OCI-LY7 (cell line): Measurements from ENCODE around the gene PCNA.

ENCODE experiments used
- EZH2phosphoT487 ChIP-seq: fragments of 200-600 bp; sonication (generic); IDR thresholded peaks from 2 replicates; pipeline ENCODE4 v1.6.1; 2018; ENCODE audit warnings: low read depth, borderline replicate concordance, mild to moderate bottlenecking, mixed run types, antibody characterized with exemption, low read length, moderate library complexity, mixed read lengths
- TF ChIP-seq, protein P1 (sequence below): fragments of 200-600 bp; sonication (generic); conservative IDR thresholded peaks from 2 replicates; pipeline ENCODE4 v1.5.1; 2014; ENCODE audit warnings: mild to moderate bottlenecking, antibody characterized with exemption, low read length, moderate library complexity, mixed read lengths

DNA sequence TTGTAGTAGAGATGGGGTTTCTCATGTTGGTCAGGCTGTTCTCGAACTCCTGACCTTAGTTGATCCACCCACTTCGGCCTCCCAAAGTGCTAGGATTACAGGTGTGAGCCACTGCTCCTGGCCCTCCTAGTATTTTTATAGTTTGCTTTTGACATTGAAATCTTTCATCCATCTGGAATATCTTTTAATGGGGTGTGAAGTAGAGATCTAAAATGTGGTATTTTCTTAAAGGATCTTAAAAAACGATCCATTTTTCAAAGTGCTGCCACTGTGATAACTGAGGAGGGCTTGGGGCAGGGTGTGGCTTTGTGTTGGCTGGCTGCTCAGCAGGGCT, 30.1 kb upstream of the PCNA start:
- TF ChIP-seq, protein P1, sequence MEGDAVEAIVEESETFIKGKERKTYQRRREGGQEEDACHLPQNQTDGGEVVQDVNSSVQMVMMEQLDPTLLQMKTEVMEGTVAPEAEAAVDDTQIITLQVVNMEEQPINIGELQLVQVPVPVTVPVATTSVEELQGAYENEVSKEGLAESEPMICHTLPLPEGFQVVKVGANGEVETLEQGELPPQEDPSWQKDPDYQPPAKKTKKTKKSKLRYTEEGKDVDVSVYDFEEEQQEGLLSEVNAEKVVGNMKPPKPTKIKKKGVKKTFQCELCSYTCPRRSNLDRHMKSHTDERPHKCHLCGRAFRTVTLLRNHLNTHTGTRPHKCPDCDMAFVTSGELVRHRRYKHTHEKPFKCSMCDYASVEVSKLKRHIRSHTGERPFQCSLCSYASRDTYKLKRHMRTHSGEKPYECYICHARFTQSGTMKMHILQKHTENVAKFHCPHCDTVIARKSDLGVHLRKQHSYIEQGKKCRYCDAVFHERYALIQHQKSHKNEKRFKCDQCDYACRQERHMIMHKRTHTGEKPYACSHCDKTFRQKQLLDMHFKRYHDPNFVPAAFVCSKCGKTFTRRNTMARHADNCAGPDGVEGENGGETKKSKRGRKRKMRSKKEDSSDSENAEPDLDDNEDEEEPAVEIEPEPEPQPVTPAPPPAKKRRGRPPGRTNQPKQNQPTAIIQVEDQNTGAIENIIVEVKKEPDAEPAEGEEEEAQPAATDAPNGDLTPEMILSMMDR = no peak
- TF ChIP-seq EZH2phosphoT487 = no peak
